ENCODE results near the gene NEIL3.

GRCh38 chr4:177381762-177382310 lies 72.2 kb downstream of the NEIL3 start:
- no peak for TF ChIP-seq CTCF (IDR thresholded peaks at IDR 0.05; ENCODE audit: low read length)
- TF ChIP-seq EZH2 (IDR thresholded peaks at IDR 0.05; ENCODE audit: borderline replicate concordance, low read length), result no peak
